ENCODE results near the gene PYROXD2.

GRCh38 chr10:98354491-98354890 is 60.5 kb downstream of the PYROXD2 start:
- TF ChIP-seq RAD21 (IDR thresholded peaks at IDR 0.05 in 1 of 2, conservative IDR thresholded peaks at IDR 0.05 in 1 of 2; ENCODE audit: low read depth in 2 of 2, low read length in 2 of 2) (no peak), CEBPB (IDR thresholded peaks at IDR 0.05; ENCODE audit: low read depth, low read length) (no peak), POLR2A (IDR thresholded peaks at IDR 0.05; ENCODE audit: control extremely low read depth in 1 of 2, low read depth in 2 of 2, low read length in 2 of 2) (no peak), EP300 (IDR thresholded peaks at IDR 0.05; ENCODE audit: borderline replicate concordance in 1 of 2, low read depth in 2 of 2, low read length in 2 of 2) (no peak), CHD2 (IDR thresholded peaks at IDR 0.05; ENCODE audit: low read length) (no peak), YY1 (IDR thresholded peaks at IDR 0.05; ENCODE audit: low read depth, low read length) (no peak), ATF2 (IDR thresholded peaks at IDR 0.05; ENCODE audit: low read length) (no peak), CREB1 (IDR thresholded peaks at IDR 0.05) (no peak), CTCF (IDR thresholded peaks at IDR 0.05; ENCODE audit: control extremely low read depth in 1 of 3, insufficient read depth in 1 of 3, low read depth in 1 of 3, low read length in 3 of 3) (no peak)

Data from H1 (cell line).